GM18873 (cell line): Measurements from ENCODE around the gene SLC8A3.
"Not testable (repeated sequence)": the region's sequence is repeated elsewhere in the genome, so short reads cannot be mapped to it uniquely, and the experiment has no call there.

Source experiments
- ATAC-seq: cut with Tn5 transposase; IDR thresholded peaks from one replicate; pipeline ENCODE4 v1.9.1; 2021; ENCODE audit warnings: mild to moderate bottlenecking, moderate library complexity, moderate number of reproducible peaks; ENCODE audit not compliant: unreplicated experiment, low FRiP score

The SLC8A3 gene, protein sequence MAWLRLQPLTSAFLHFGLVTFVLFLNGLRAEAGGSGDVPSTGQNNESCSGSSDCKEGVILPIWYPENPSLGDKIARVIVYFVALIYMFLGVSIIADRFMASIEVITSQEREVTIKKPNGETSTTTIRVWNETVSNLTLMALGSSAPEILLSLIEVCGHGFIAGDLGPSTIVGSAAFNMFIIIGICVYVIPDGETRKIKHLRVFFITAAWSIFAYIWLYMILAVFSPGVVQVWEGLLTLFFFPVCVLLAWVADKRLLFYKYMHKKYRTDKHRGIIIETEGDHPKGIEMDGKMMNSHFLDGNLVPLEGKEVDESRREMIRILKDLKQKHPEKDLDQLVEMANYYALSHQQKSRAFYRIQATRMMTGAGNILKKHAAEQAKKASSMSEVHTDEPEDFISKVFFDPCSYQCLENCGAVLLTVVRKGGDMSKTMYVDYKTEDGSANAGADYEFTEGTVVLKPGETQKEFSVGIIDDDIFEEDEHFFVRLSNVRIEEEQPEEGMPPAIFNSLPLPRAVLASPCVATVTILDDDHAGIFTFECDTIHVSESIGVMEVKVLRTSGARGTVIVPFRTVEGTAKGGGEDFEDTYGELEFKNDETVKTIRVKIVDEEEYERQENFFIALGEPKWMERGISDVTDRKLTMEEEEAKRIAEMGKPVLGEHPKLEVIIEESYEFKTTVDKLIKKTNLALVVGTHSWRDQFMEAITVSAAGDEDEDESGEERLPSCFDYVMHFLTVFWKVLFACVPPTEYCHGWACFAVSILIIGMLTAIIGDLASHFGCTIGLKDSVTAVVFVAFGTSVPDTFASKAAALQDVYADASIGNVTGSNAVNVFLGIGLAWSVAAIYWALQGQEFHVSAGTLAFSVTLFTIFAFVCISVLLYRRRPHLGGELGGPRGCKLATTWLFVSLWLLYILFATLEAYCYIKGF

DNA sequence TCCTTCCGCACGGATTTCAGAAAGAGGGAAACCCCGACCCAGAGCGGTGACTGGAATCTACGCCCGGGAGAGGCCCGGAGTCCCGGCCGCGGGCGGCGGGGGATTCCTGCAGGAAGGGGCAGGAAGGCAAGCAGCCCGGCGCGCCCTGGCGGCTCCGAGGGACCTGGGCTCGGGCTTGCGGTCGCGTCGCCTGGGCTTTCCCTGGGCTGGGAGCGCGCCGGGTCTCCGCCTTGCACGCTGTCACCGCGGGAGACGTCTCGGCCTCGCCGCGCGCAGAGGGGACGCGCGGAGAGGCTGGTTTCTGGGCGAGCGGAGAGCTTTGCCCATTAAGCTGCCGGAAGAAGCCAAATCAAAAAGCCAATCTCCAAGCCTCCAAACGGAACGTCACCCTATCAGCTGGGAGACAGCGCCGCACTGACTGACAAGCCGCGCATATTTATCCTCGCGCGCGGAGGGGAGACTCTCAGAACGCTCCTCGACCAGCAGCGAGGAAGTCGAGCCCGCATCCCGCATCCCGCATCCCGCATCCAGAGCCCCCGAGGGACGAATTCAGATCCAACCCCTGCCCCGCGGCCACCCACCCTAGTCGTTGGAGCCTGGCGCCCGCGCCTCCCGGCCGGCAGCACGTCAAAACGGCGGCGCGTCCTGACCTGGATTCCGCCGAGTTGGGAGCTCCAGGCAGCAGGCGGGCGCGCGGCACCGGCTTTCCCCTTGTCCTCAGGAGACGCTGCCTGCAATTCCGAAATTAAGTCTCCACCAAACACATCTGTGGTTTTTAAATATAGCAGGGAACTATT lies at the start of gene SLC8A3:
Gene SLC8A3, minus strand, starts transcription at position 293 of the 797 bp plus-strand sequence. CDS start 20,529 bp downstream, outside the sequence.
- ATAC-seq = no peak

GRCh38 chr14:70237710-70238109 lies 49.0 kb upstream of the SLC8A3 start:
- ATAC-seq = no peak

DNA sequence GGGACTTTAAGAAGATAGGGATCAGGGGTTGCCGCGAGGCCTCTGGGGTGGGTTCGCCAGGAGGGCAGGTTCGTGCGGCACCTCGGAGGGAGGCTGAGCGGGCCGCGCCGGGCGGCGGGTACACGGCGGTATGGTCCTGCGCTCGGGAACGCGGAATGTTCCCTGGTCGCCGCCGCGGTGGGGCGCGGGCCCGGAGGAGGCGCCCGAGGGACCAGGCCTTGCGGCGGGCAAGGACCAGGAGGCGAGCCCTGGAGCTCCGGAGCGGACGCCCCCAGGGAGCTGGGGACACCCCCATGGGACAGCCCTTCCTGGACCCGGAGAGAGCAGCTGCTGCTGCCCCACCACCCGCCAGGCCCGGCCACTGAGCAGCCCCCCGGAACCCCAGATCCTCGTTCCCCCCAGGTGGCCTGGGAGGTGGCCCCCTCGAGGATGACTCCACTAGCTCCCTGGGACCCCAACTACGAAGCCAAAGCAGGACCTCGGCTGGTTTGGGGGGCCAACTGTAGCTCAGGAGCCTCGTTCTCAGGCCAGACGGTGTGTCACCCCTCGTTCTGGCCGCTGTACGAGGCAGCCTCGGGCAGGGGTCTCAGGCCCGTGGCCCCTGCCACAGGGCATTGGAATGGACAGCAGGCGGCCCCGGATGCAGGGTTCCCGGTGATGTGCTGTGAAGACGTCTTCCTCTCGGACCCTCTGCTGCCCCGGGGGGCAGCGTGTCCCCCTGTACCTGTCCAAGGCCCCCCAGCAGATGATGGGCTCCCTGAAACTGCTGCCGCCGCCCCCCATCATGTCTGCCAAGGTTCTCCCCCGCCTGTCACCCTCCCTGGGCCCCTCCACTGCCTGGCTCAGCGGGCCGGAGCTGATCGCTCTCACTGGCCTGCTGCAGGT lies 45.6 kb upstream of the SLC8A3 start:
- no peak for ATAC-seq

- not testable (repeated sequence) for ATAC-seq
These were observed 43.2 kb upstream of the SLC8A3 start for GRCh38 chr14:70231756-70232544.

- ATAC-seq = not testable (repeated sequence)
These were observed 41.3 kb upstream of the SLC8A3 start for GRCh38 chr14:70229877-70230640.

GRCh38 chr14:70213721-70214282 lies 25.1 kb upstream of the SLC8A3 start:
- no peak for ATAC-seq

DNA sequence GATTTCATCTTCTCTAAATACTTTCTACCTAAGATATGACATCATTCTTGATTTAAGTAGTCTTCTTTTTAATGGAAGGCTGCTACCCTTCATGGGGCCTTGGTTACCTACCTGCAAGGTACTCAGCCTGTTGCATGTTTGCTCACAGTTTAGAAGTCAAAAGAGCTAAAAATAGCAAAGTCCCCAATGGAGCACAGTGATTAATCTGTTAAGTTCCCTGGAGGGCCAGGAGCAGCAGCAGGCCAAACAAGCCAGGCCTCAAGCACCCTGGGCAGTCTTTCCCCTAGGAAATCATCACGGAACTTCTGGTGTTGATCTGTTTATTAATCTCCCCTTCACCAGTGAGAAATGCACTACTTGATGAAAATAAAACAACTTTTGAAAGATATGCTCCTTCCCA lies 24.0 kb upstream of the SLC8A3 start:
- ATAC-seq = no peak

DNA sequence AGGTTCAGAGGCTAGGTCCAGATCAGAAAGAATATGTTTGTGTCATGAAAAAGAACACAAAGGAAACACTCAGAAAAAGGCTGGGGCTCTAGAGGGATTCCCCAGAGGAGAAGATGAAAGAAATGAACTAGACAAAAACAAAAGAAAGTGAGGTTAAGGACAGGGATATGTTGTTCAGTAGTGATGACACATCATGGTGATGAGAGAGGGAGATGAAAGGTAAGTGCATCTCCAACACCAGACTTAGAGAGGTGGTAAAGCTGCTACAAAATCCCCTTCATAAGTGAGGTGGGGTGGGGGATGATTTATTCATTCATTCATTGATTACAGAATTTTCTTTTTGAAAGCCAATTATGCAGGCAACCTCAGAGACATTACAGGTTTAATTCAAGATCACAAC lies 19.6 kb upstream of the SLC8A3 start:
- no peak for ATAC-seq

- no peak for ATAC-seq
These were observed 14.9 kb upstream of the SLC8A3 start for GRCh38 chr14:70203686-70204085.

DNA sequence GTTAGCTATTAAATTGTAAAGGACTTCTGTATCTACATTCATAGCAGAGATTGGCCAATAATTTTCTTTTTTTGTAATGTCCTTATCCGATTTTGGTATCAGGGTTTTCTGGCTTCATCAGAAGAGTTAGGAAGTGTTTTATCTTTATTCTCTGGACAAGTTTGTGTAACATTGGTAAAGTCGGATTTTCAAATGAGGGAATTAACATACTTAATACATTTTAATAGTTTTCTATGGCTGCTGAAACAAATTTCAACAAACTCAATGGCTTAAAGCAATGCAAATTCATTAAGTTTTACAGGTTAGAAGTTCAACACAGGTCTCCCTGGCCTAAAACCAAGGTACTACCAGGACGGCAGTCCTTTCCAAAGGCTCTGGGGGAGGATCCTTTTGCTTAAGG lies 13.2 kb upstream of the SLC8A3 start:
- no peak for ATAC-seq

DNA sequence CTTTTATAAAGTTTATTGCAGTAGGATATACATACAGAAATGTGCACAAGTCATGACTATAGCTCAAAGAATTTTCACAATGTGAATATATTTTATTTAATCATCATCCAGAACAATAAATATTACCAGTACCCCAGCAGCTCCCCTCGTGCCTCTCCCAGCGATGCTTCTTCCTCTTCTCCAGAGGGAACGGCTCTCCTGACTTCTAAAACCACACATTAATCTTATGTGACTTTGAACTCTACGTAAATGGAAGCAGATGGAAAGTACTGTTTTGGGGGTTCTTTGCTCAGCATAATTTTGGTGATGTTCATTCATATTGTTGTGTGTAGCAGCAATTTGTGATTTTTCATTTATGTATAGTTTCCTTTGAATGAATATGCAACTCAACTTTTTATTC lies 4.6 kb upstream of the SLC8A3 start:
- no peak for ATAC-seq

DNA sequence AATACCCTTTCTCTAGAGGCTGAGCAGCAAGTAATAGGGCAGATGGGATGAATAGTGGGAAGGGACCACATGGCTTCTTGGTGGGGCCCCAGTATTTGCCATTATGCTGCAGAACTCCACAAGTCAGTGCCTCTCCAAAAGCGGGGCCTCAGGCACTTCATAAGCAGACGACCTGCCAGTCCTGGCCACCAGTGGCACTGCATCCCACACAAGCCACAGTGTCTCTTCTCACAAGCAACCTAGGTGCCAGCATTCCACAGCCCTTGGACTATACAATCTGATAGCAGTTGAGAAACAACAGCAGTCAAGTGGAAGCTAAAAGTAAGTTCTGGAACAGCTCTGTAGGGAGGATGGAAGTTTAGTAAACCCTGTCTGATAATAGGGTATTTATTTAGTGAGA lies 4.2 kb upstream of the SLC8A3 start:
- ATAC-seq = no peak

DNA sequence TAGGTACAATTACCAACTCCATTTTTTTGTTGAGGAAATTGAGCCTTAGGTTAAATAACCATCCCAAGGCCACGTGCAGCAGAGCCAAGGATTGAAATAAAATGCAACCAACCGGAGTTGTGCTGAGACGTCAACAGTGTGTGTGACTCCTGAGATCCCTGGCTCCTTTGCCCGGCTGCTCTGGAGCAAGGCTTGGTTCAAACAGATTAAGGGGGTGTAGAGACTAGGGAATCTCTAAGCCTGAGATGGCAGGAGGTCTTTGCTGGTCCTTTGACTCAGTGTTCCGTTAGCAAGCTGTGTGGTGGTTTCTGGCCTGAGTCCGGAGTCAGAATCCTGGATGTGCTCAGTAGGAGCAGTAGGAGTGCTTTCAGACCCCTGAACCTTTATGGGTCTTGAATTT lies 1.4 kb upstream of the SLC8A3 start:
- no peak for ATAC-seq

GRCh38 chr14:70189456-70190077 lies 816 bp upstream of the SLC8A3 start:
- ATAC-seq = no peak

DNA sequence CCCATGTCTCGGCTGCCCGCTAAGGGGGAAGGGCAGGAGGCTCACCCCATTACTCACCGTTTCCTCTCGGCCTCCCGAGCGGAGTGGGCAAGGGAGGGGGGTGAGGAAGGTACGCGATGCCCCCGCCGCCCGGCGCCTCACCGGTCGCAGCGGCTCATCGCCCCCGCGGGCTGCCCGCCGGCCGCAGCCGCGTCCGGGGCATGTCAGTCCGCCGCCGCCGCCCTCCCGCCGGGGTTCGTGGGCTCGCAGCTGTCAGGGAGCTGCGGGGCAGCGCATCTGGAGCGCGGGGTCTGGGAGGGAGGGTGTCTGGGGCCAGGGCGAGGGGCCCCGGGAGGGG lies 461 bp downstream of the SLC8A3 start:
- ATAC-seq = no peak

DNA sequence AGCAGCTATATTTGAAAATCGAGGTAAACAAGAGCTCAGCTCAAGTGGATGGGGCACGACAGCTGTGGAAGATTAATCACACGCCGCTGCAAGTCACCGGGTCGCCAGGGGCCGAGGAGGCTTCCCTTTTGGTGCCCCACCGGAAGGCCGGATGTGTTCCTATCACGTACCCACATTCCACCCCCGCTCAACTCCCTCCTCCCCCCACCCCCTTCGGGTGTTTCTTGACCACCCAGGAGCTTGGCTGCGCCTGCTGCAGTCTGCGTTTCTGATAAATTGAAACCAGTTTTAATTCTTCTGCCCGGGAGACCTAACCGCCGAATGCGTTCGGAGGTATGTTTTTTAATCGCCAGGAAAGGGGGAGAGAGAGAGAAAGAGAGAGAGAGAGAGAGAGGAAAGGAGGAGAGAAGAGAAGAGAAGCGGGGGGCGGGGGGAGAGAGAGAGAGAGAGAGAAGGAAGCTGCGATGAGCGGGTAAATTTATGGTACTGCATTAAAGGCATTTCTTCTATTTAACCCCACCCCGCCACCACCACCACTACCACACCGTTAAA lies 1.8 kb downstream of the SLC8A3 start:
- ATAC-seq = no peak

DNA sequence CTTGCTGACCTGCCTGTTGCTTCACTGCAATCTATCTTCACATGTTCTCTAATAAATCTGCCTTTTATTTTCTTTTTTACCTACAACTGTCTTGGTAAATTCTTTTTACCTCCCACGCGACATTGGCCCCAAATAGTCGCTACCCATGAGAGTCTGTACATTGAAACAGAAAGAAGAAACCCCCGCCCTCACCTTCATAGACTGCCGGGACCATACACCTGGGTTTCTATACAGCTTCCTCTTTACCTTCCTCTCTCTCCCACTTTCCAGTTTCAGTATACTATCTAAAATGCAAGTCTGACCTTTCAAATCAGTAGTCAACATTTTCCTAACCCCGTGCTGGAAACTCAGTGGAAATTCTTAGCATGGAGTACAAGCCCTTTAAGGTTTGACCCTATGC lies 4.8 kb downstream of the SLC8A3 start:
- no peak for ATAC-seq
